Caco-2 (cell line): Measurements from ENCODE around the gene TMEM178A. TPM values are rescaled to one million over a fixed set of nuclear protein-coding genes. Genes with fewer than 3 reads are reported as not detected.
A peak's percentile ranks its signal among the peaks of the same experiment; 100 is the strongest.

Source experiments
- Bru-seq: library from RNA; stranded (reverse); fragments of 400-500 nt; gene quantifications from one replicate; lab custom pipeline; 2021; lab: Mats Ljungman, UMichigan
- BruChase-seq, 2 experiments: library from RNA; stranded (reverse); fragments of 400-500 nt; gene quantifications; one replicate each; lab custom pipeline; 2021; lab: Mats Ljungman, UMichigan
- BruUV-seq: library from RNA; stranded (reverse); fragments of 400-500 nt; replicated peaks from 2 replicates; lab custom pipeline; 2021; lab: Mats Ljungman, UMichigan
- CTCF ChIA-PET: fragments of 300-600 bp; sonication (Branson Sonifier 250); formaldehyde crosslinking; loops from one replicate; lab custom pipeline; 2022; ENCODE audit warnings: antibody characterized with exemption; lab: Charles Lee
- POLR2A ChIA-PET: fragments of 300-600 bp; sonication (Branson Sonifier 250); formaldehyde crosslinking; loops from one replicate; lab custom pipeline; 2022; ENCODE audit warnings: antibody characterized with exemption; lab: Charles Lee
- DNase-seq, 2 experiments: peaks; one replicate each; pipeline versions ENCODE4 v3.0.0 to v3.0.0-alpha.2; 2020 to 2022
- H3K27me3 ChIP-seq: replicated peaks from 2 replicates; pipeline ENCODE4 v1.6.0; 2011; ENCODE audit warnings: low read length; ENCODE audit not compliant: control insufficient read depth, insufficient read depth
- H3K36me3 ChIP-seq: 2 replicates; pipeline ENCODE4 v1.5.1; 2011; ENCODE audit warnings: low read length; ENCODE audit not compliant: control insufficient read depth, insufficient read depth
- H3K4me1 ChIP-seq: fragments of 250-450 bp; sonication (Bioruptor Pico); 2 replicates; pipeline ENCODE4 v1.5.1; 2020; ENCODE audit warnings: mild to moderate bottlenecking
- H3K4me3 ChIP-seq: 2 replicates; pipeline ENCODE4 v1.5.1; 2011; ENCODE audit warnings: low read depth, mild to moderate bottlenecking, control low read depth, low read length
- H3K9me3 ChIP-seq: fragments of 250-450 bp; sonication (Bioruptor Pico); 2 replicates; pipeline ENCODE4 v1.5.1; 2020; ENCODE audit warnings: mild to moderate bottlenecking, moderate library complexity
- H3K27ac Mint-ChIP-seq: one replicate; pipeline ENCODE4 v1.8.0; 2022; ENCODE audit warnings: mixed read lengths; ENCODE audit not compliant: unreplicated experiment
- H3K27me3 Mint-ChIP-seq: one replicate; pipeline ENCODE4 v1.8.0; 2022; ENCODE audit warnings: mixed read lengths; ENCODE audit not compliant: insufficient read depth, unreplicated experiment
- H3K36me3 Mint-ChIP-seq: one replicate; pipeline ENCODE4 v1.8.0; 2022; ENCODE audit warnings: mild to moderate bottlenecking, mixed read lengths; ENCODE audit not compliant: insufficient read depth, unreplicated experiment
- H3K4me1 Mint-ChIP-seq: one replicate; pipeline ENCODE4 v1.8.0; 2022; ENCODE audit warnings: low read depth, mixed read lengths; ENCODE audit not compliant: unreplicated experiment
- H3K4me3 Mint-ChIP-seq: one replicate; pipeline ENCODE4 v1.8.0; 2022; ENCODE audit warnings: mild to moderate bottlenecking, moderate library complexity, mixed read lengths; ENCODE audit not compliant: unreplicated experiment
- H3K9me3 Mint-ChIP-seq: one replicate; pipeline ENCODE4 v1.8.0; 2022; ENCODE audit warnings: mixed read lengths; ENCODE audit not compliant: unreplicated experiment
- CTCF ChIP-seq, 2 experiments: fragments of 200-600 bp in 1 of 2; IDR thresholded peaks; 1 replicate in 1 of 2; 2 replicates in 1 of 2; pipeline versions ENCODE4 v1.5.1 to v1.8.0; 2011 to 2022; ENCODE audit warnings: antibody characterized with exemption in 1 of 2, control low read depth in 1 of 2, inconsistent platforms in 1 of 2, low read depth in 1 of 2, low read length in 1 of 2, mild to moderate bottlenecking in 1 of 2, moderate library complexity in 1 of 2; ENCODE audit not compliant: insufficient read depth in 1 of 2, severe bottlenecking in 1 of 2, unreplicated experiment in 1 of 2
- intact Hi-C: fragments of 100-400 bp; cut with micrococcal nuclease; formaldehyde crosslinking; loops from one replicate; pipeline ENCODE4 v1.10.0; 2022; ENCODE audit not compliant: unreplicated experiment
- long read RNA-seq: library from polyadenylated mRNA; stranded (forward); transcript quantifications from one replicate; pipeline ENCODE4 v2.0.0, GENCODE V29; 2022
- total RNA-seq: library from RNA; stranded (reverse); gene quantifications from 2 replicates; pipeline ENCODE4 v1.2.3, GENCODE V29; 2022

The TMEM178A gene
- 0.29 TPM in 1 of 2 replicates, not detected in the other for total RNA-seq
- percentile 12 among the genes with signal in this experiment for Bru-seq, nascent RNA
- BruChase-seq, experiment 1, labeled RNA remaining after a 2-hour chase: percentile 19 among the genes with signal in this experiment
- BruChase-seq, experiment 2, labeled RNA remaining after a 6-hour chase: percentile 12 among the genes with signal in this experiment
- long read RNA-seq: 0 reads

GRCh38 chr2:39665811-39666490 is at the start of gene TMEM178A:
Gene TMEM178A (plus strand): TSS chr2:39665917. CDS start chr2:39665975, 58 bp downstream.
- POLR2A ChIA-PET: no interaction called here
- Histone ChIP-seq H3K9me3 (no peaks in the 10 kb centered on the region; the same call in 1 of the 2 replicates), H3K27me3 (no peaks in the 10 kb centered on the region), H3K36me3 (no peaks in the 10 kb centered on the region), H3K4me1 (no peaks in the 10 kb centered on the region), H3K4me3 (no peak within 1 kb of the TSS)
- Mint-ChIP-seq H3K4me3 (no peak within 1 kb of the TSS), H3K27me3 (peaks cover 13% of the 10 kb centered on the region), H3K9me3 (no peaks in the 10 kb centered on the region), H3K4me1 (no peaks in the 10 kb centered on the region), H3K27ac (no peak within 1 kb of the TSS), H3K36me3 (no peaks in the 10 kb centered on the region)
- DNase-seq: no peak
- no peak for TF ChIP-seq CTCF (IDR thresholded peaks at IDR 0.05; ENCODE audit: insufficient read depth in 1 of 2, low read depth in 1 of 2, low read length in 1 of 2, severe bottlenecking in 1 of 2, unreplicated experiment in 1 of 2)
- CTCF ChIA-PET: no interaction called here
- intact Hi-C loops: no loop called here
- no TSS peak for BruUV-seq

GRCh38 chr2:39618236-39618635 is 47.5 kb upstream of the TMEM178A start:
- no peak overlapping the region for H3K4me3 ChIP-seq
- H3K27me3 ChIP-seq: no peaks in the 10 kb centered on the region
- no peaks in the 10 kb centered on the region for H3K36me3 Mint-ChIP-seq
- no TSS peak for BruUV-seq
- H3K27ac Mint-ChIP-seq: no peak overlapping the region
- H3K36me3 ChIP-seq: no peaks in the 10 kb centered on the region
- H3K9me3 ChIP-seq: no peaks in the 10 kb centered on the region
- no peaks in the 10 kb centered on the region for H3K4me1 Mint-ChIP-seq
- H3K27me3 Mint-ChIP-seq: peaks cover 15% of the 10 kb centered on the region
- POLR2A ChIA-PET: no interaction called here
- no peak for DNase-seq
- CTCF ChIA-PET: no interaction called here
- no peaks in the 10 kb centered on the region for H3K4me1 ChIP-seq
- no peaks in the 10 kb centered on the region for H3K9me3 Mint-ChIP-seq
- no peak overlapping the region for H3K4me3 Mint-ChIP-seq
- intact Hi-C loops: no loop called here
- no peak for TF ChIP-seq CTCF (IDR thresholded peaks at IDR 0.05; ENCODE audit: insufficient read depth in 1 of 2, low read depth in 1 of 2, low read length in 1 of 2, severe bottlenecking in 1 of 2, unreplicated experiment in 1 of 2)

- Mint-ChIP-seq H3K36me3 (no peaks in the 10 kb centered on the region), H3K4me1 (no peaks in the 10 kb centered on the region), H3K9me3 (no peaks in the 10 kb centered on the region), H3K4me3 (no peak overlapping the region), H3K27me3 (peaks cover 15% of the 10 kb centered on the region), H3K27ac (no peak overlapping the region)
- H3K4me3 ChIP-seq: no peak overlapping the region
- intact Hi-C loops: no loop called here
- no peaks in the 10 kb centered on the region for H3K36me3 ChIP-seq
- H3K27me3 ChIP-seq: no peaks in the 10 kb centered on the region
- no peaks in the 10 kb centered on the region for H3K4me1 ChIP-seq
- DNase-seq: no peak
- H3K9me3 ChIP-seq: no peaks in the 10 kb centered on the region
- ChIA-PET POLR2A (no interaction called here), CTCF (no interaction called here)
- BruUV-seq: no TSS peak
- no peak for TF ChIP-seq CTCF (IDR thresholded peaks at IDR 0.05; ENCODE audit: insufficient read depth in 1 of 2, low read depth in 1 of 2, low read length in 1 of 2, severe bottlenecking in 1 of 2, unreplicated experiment in 1 of 2)
Measured at GRCh38 chr2:39618736-39619135, 47.0 kb upstream of the TMEM178A start.
